ENCODE measurements around the gene SLC45A3.

Gene SLC45A3

GRCh38 chr1:205633421-205633976 lies 46.8 kb downstream of the SLC45A3 start:
- DNase-seq, result no peak

GRCh38 chr1:205632669-205633169 lies 47.6 kb downstream of the SLC45A3 start:
- no peak for DNase-seq

- peak; percentile 96 for DNase-seq
Measured at GRCh38 chr1:205631768-205632668, 48.3 kb downstream of the SLC45A3 start, which contains the start of gene ELK4. ELK4 (minus strand) TSS chr1:205632011; CDS start chr1:205623882, 8,129 bp downstream.

GRCh38 chr1:205631010-205631767 lies 49.1 kb downstream of the SLC45A3 start:
- DNase-seq, result peak; percentile 50

- no peak for DNase-seq
Measured at GRCh38 chr1:205630651-205631009, 49.7 kb downstream of the SLC45A3 start.

- no peak for DNase-seq
Measured at GRCh38 chr1:205630241-205630640, 50.1 kb downstream of the SLC45A3 start.

GRCh38 chr1:205629751-205630150 lies 50.6 kb downstream of the SLC45A3 start:
- no peak for DNase-seq

- DNase-seq, result no peak
Measured at GRCh38 chr1:205627956-205628355, 52.4 kb downstream of the SLC45A3 start.

- no peak for DNase-seq
Measured at GRCh38 chr1:205626216-205626615, 54.1 kb downstream of the SLC45A3 start.

GRCh38 chr1:205623646-205624045 lies 56.7 kb downstream of the SLC45A3 start:
- no peak for DNase-seq

GRCh38 chr1:205620269-205620668 lies 60.0 kb downstream of the SLC45A3 start:
- no peak for DNase-seq

GRCh38 chr1:205619376-205619775 lies 60.9 kb downstream of the SLC45A3 start:
- DNase-seq, result no peak

GRCh38 chr1:205616563-205617293 lies 63.6 kb downstream of the SLC45A3 start:
- DNase-seq, result no peak

GRCh38 chr1:205615789-205616188 lies 64.5 kb downstream of the SLC45A3 start:
- no peak for DNase-seq

GRCh38 chr1:205613854-205614412 lies 66.4 kb downstream of the SLC45A3 start:
- DNase-seq, result no peak

GRCh38 chr1:205612556-205612955 lies 67.8 kb downstream of the SLC45A3 start:
- DNase-seq, result no peak

GRCh38 chr1:205612104-205612503 lies 68.2 kb downstream of the SLC45A3 start:
- DNase-seq, result no peak

- DNase-seq, result no peak
Measured at GRCh38 chr1:205610901-205611466, 69.3 kb downstream of the SLC45A3 start.

GRCh38 chr1:205610036-205610435 lies 70.3 kb downstream of the SLC45A3 start:
- DNase-seq, result no peak
